A673 (cell line): ENCODE data around the gene MYOF.

Experiments
- EZH2 ChIP-seq: fragments of 200-600 bp; sonication (generic); IDR thresholded peaks from 2 replicates; pipeline ENCODE4 v1.6.1; 2017; ENCODE audit warnings: borderline replicate concordance, low read depth, mild to moderate bottlenecking, mixed read lengths, antibody characterized with exemption, low read length; ENCODE audit not compliant: poor library complexity, severe bottlenecking
- TF ChIP-seq, protein P1 (sequence below): fragments of 300-800, 200-600 bp; sonication (generic); conservative IDR thresholded peaks from 2 replicates; pipeline ENCODE4 v1.5.1; 2017; ENCODE audit warnings: low read depth, mild to moderate bottlenecking, antibody characterized with exemption, low read length, moderate library complexity, mixed read lengths

DNA sequence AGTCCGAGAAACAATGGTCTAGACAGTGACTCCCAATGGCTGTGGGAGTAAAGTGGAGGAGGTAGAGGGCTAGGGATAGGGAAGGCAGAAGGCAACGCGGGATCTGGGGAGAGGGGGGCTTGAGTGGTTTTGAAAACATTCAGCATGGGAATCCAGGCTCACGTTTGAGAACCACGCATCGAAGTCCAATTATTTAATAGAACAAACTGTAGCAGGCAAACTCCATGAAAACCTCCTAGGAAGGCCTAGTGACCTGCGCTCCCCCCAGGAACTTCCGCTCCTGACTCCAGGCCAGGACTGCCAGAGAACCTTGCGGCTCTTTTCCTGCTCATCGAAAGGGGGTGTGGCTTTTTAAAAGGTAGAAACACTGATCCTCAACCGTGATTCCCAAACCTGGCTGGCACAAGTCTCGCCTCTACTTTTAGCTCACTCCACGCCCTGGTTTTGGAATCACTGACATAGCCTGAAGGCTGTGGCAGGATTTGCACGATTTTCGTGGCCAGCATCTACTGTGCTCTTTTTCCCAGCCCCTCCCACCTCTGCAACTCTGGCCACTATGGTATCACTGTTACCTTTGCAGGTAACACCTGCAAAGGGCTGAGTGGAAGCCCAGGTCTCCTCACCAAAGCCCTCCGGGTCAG is 43.4 kb downstream of the MYOF start:
- no peak for TF ChIP-seq EZH2
- TF ChIP-seq, protein P1, sequence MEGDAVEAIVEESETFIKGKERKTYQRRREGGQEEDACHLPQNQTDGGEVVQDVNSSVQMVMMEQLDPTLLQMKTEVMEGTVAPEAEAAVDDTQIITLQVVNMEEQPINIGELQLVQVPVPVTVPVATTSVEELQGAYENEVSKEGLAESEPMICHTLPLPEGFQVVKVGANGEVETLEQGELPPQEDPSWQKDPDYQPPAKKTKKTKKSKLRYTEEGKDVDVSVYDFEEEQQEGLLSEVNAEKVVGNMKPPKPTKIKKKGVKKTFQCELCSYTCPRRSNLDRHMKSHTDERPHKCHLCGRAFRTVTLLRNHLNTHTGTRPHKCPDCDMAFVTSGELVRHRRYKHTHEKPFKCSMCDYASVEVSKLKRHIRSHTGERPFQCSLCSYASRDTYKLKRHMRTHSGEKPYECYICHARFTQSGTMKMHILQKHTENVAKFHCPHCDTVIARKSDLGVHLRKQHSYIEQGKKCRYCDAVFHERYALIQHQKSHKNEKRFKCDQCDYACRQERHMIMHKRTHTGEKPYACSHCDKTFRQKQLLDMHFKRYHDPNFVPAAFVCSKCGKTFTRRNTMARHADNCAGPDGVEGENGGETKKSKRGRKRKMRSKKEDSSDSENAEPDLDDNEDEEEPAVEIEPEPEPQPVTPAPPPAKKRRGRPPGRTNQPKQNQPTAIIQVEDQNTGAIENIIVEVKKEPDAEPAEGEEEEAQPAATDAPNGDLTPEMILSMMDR, result no peak
